HepG2 (cell line): ENCODE data around the gene DHX58. TPM values are rescaled to one million over a fixed set of nuclear protein-coding genes. Genes with fewer than 3 reads are reported as not detected.

ENCODE experiments used
- ATAC-seq: fragments of 200-7000 bp; cut with Tn5 transposase; 3 replicates; pipeline ENCODE4 v1.9.1; 2020; ENCODE audit warnings: mild to moderate bottlenecking, moderate library complexity
- BruUV-seq: library from RNA; stranded (reverse); fragments of 400-500 nt; replicated peaks from 2 replicates; lab custom pipeline; 2021; lab: Mats Ljungman, UMichigan
- CTCF ChIA-PET: fragments of 300-600 bp; formaldehyde crosslinking; extraction: SDS; loops from one replicate; lab custom pipeline; 2021; ENCODE audit warnings: low total read pairs, inconsistent platforms, low intra/inter-chr PET ratio; lab: Yijun Ruan, JAX
- POLR2A ChIA-PET: fragments of 350-600 bp; sonication (Branson Sonifier 250); formaldehyde crosslinking; loops from one replicate; lab custom pipeline; 2020; ENCODE audit warnings: antibody characterized with exemption, inconsistent platforms; lab: Yijun Ruan, JAX
- DNase-seq: peaks from one replicate; pipeline ENCODE4 v3.0.0-alpha.2; 2015; ENCODE audit warnings: low spot score
- FAIRE-seq: peaks from 3 replicates; lab custom pipeline; 2011; peaks lifted over from hg19 to GRCh38; lab: Jason Lieb, UNC
- H2AFZ ChIP-seq: one replicate; pipeline ENCODE4 v1.6.1; 2011; ENCODE audit warnings: low read length, inconsistent platforms
- H3K27ac ChIP-seq: fragments of 300-600 bp; 3 replicates; pipeline ENCODE4 v1.8.0; 2011; ENCODE audit warnings: mixed run types, mild to moderate bottlenecking, mixed read lengths, low read length, inconsistent platforms; ENCODE audit not compliant: insufficient read depth; ENCODE audit errors: extremely low read length
- H3K27me3 ChIP-seq, 2 experiments: fragments of 200-600 bp in 1 of 2; 2 replicates in 1 of 2; 3 replicates in 1 of 2; pipeline versions ENCODE4 v1.6.0 to v1.8.0; 2011; ENCODE audit warnings: low read length in 2 of 2, mild to moderate bottlenecking in 2 of 2, moderate library complexity in 2 of 2, inconsistent platforms in 1 of 2; ENCODE audit not compliant: insufficient read depth in 2 of 2, control insufficient read depth in 1 of 2
- H3K36me3 ChIP-seq, 2 experiments: fragments of 200-600 bp in 1 of 2; replicated peaks in 1 of 2; 2 replicates in 1 of 2; 3 replicates in 1 of 2; pipeline versions ENCODE4 v1.5.1 to v1.8.0; 2011; ENCODE audit warnings: low read length in 2 of 2, inconsistent platforms in 1 of 2; ENCODE audit not compliant: insufficient read depth in 2 of 2, control insufficient read depth in 1 of 2
- H3K4me1 ChIP-seq: 2 replicates; pipeline ENCODE4 v1.5.1; 2012; ENCODE audit warnings: low read length, inconsistent platforms; ENCODE audit not compliant: insufficient read depth
- H3K4me2 ChIP-seq: 2 replicates; pipeline ENCODE4 v1.6.0; 2011; ENCODE audit warnings: low read depth, low read length, inconsistent platforms
- H3K4me3 ChIP-seq, 3 experiments: fragments of 200-600 bp in 1 of 3; sonication (generic), shearing (Covaris generic) in 1 of 3; replicated peaks in 1 of 3; 2 replicates each; pipeline ENCODE4 v1.5.1; 2011 to 2016; ENCODE audit warnings: low read length in 3 of 3, inconsistent platforms in 2 of 3, low read depth in 2 of 3, mild to moderate bottlenecking in 2 of 3, control low read depth in 1 of 3, mixed read lengths in 1 of 3; ENCODE audit not compliant: insufficient read depth in 1 of 3
- H3K79me2 ChIP-seq: one replicate; pipeline ENCODE4 v1.6.1; 2011; ENCODE audit warnings: low read length, inconsistent platforms; ENCODE audit not compliant: insufficient read depth
- H3K9ac ChIP-seq: 2 replicates; pipeline ENCODE4 v1.6.0; 2011; ENCODE audit warnings: mild to moderate bottlenecking, low read depth, low read length, inconsistent platforms; ENCODE audit not compliant: insufficient read depth
- H3K9me3 ChIP-seq: 2 replicates; pipeline ENCODE4 v1.5.1; 2012; ENCODE audit warnings: mild to moderate bottlenecking, low read length
- H4K20me1 ChIP-seq: 2 replicates; pipeline ENCODE4 v1.6.0; 2011; ENCODE audit warnings: inconsistent platforms, mild to moderate bottlenecking, low read length, moderate library complexity; ENCODE audit not compliant: insufficient read depth
- PHF21A ChIP-seq: sonication (generic); formaldehyde crosslinking; IDR thresholded peaks from 2 replicates; pipeline ENCODE4 v1.5.0; 2020; ENCODE audit warnings: mild to moderate bottlenecking, missing genetic modification reagents
- WGBS: methylation state at CpG from one replicate; pipeline ENCODE4 v1.1.6; 2017; ENCODE audit warnings: low lambda C conversion rate; 5-methylcytosine and 5-hydroxymethylcytosine counted together
- in situ Hi-C: cut with HindIII; loops from 2 replicates; pipeline ENCODE4 v1.10.0; 2017; ENCODE audit warnings: low pct_unique_long_range_greater_than_20kb; ENCODE audit not compliant: extremely low pct_ligation_motif_present
- intact Hi-C: fragments of 100-400 bp; cut with micrococcal nuclease; formaldehyde crosslinking; loops from one replicate; pipeline ENCODE4 v1.10.0; 2022; ENCODE audit not compliant: unreplicated experiment
- polyA plus RNA-seq, 8 experiments: library from polyadenylated mRNA; depleted of rRNA in 3 of 8; stranded (reverse) in 7 of 8; unstranded in 1 of 8; fragments of >200 nt; fragmentation: Illumina TruSeq in 4 of 8; extraction: Trizol in 4 of 8; gene quantifications; 2 replicates each; pipeline versions ENCODE4 v1.2.1 to v1.2.3, GENCODE V29; 2011 to 2016; ENCODE audit warnings: low read depth in 4 of 8, missing spikeins in 1 of 8, mixed read lengths in 1 of 8; ENCODE audit not compliant: insufficient read depth in 1 of 8
- total RNA-seq, 5 experiments: library from RNA; depleted of rRNA; stranded (reverse); fragments of >200 nt; fragmentation: Illumina TruSeq; extraction: Trizol; gene quantifications; 2 replicates each; pipeline ENCODE4 v1.2.3, GENCODE V29; 2016; ENCODE audit warnings: low read depth in 1 of 5
- TF ChIP-seq, protein P1 (sequence below), 2 experiments: sonication (generic) in 1 of 2; formaldehyde crosslinking in 1 of 2; IDR thresholded peaks; 2 replicates each; pipeline versions ENCODE4 v1.4.0 to v1.6.1; 2016 to 2020; ENCODE audit warnings: borderline replicate concordance in 1 of 2, low read depth in 1 of 2, mild to moderate bottlenecking in 1 of 2, missing genetic modification reagents in 1 of 2

DHX58 gene
- total and polyA plus RNA-seq, 2 of the 13 experiments (the other 11 are each of a cell fraction or from before 2014, with no cell fraction given): 6.7 to 7.8 TPM

DNA sequence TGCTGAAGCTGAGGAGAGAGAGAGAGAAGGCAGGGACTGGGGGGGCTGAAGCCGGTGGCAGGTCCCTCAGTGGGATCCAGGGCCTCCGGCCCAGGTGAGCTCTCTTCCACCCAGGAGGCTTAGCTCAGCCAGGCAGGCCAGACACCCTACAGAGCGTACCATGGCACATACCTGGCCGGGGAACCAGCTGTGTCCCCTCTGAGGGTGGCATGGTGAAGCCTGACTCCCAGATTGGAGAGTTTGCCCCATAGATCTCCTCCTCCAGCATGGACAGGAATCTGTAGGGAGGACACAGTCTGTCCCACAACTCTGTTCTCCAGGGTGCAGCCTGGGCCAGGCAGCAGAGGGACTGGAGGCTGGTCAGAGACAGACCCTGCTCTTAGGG is 5.6 kb upstream of the DHX58 start:
- peaks cover 37% of the 10 kb centered on the region for H3K4me1 ChIP-seq
- ChIA-PET POLR2A (no interaction called here), CTCF (interaction anchor here (0.7 to 4.0 kb wide), 2 partner anchors 51 to 63 kb away, joined by 3 to 76 read pairs; partner anchors contain the start of gene KCNH4)
- no peaks in the 10 kb centered on the region for H3K9me3 ChIP-seq
- H3K9ac ChIP-seq: no peak overlapping the region
- peaks cover 7 to 35% of the 10 kb centered on the region in 2 experiments for H3K36me3 ChIP-seq
- no peaks in the 10 kb centered on the region for H3K79me2 ChIP-seq
- no peak for DNase-seq
- H4K20me1 ChIP-seq: no peaks in the 10 kb centered on the region
- H3K27ac ChIP-seq: no peak overlapping the region
- no peak overlapping the region for H3K4me2 ChIP-seq
- in situ Hi-C loops: no loop called here
- ATAC-seq: no peak
- intact Hi-C loops: no loop called here
- H2AFZ ChIP-seq: no peak overlapping the region
- WGBS: 100% methylated on average over 2 of the region's 4 CpGs
- TF ChIP-seq, protein P1, sequence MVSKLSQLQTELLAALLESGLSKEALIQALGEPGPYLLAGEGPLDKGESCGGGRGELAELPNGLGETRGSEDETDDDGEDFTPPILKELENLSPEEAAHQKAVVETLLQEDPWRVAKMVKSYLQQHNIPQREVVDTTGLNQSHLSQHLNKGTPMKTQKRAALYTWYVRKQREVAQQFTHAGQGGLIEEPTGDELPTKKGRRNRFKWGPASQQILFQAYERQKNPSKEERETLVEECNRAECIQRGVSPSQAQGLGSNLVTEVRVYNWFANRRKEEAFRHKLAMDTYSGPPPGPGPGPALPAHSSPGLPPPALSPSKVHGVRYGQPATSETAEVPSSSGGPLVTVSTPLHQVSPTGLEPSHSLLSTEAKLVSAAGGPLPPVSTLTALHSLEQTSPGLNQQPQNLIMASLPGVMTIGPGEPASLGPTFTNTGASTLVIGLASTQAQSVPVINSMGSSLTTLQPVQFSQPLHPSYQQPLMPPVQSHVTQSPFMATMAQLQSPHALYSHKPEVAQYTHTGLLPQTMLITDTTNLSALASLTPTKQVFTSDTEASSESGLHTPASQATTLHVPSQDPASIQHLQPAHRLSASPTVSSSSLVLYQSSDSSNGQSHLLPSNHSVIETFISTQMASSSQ (IDR thresholded peaks at IDR 0.05; ENCODE audit: low read depth): no peak
- TF ChIP-seq, protein P1 (CRISPR knock-in tag; IDR thresholded peaks at IDR 0.05; ENCODE audit: borderline replicate concordance): 0 out of 2 replicates have a peak, but pooled peaks have one; percentile 25
- no peak for TF ChIP-seq PHF21A (CRISPR knock-in tag)
- FAIRE-seq: no peak
- no peak overlapping the region for H3K4me3 ChIP-seq
- no TSS peak for BruUV-seq
- H3K27me3 ChIP-seq: no peaks in the 10 kb centered on the region
